Neural progenitor cell (in vitro differentiated cells): ENCODE results near the gene MGMT.

Experiments
- CTCF ChIP-seq: fragments of 200-600 bp; sonication (generic); IDR thresholded peaks from 2 replicates; pipeline ENCODE4 v1.5.1; 2017; ENCODE audit warnings: antibody characterized with exemption, mild to moderate bottlenecking
- EZH2 ChIP-seq: fragments of 200-600 bp; sonication (generic); IDR thresholded peaks from 2 replicates; pipeline ENCODE4 v1.6.1; 2017; ENCODE audit warnings: antibody characterized with exemption, mild to moderate bottlenecking, moderate library complexity

GRCh38 chr10:129773359-129773990, 306.4 kb downstream of the MGMT start:
- TF ChIP-seq EZH2: no peak
- TF ChIP-seq CTCF: no peak
